ENCODE data around the gene UNC13D.
A peak's percentile ranks its signal among the peaks of the same experiment; 100 is the strongest.
"Not testable (repeated sequence)": the region's sequence is repeated elsewhere in the genome, so short reads cannot be mapped to it uniquely, and the experiment has no call there.

UNC13D gene

DNA sequence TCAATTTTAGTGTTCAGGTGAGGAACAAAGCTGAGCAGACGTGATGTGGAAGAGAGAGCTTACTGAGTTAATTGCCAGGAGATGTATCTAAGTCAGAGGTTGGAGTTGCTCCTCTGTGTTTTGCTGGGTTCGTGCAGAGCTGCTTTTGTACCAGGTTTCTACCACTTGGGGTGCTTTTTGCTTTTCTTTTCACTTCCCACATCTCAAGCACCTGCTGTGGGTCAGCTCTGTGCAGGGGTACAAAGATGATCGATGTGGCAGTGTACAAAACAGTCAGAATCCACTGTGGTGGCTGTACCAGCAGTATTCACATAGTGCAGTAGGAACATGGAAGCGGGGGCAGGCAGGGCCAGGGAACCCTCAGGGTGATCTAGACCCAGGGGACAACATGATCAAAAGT, 44.8 kb downstream of the UNC13D start:
- DNase-seq (ENCODE audit: low read depth), result no peak

GRCh38 chr17:75795820-75796607, 48.2 kb downstream of the UNC13D start:
- no peak for DNase-seq (ENCODE audit: low read depth)

GRCh38 chr17:75793460-75793859, 50.7 kb downstream of the UNC13D start:
- DNase-seq (ENCODE audit: low read depth), result no peak

DNA sequence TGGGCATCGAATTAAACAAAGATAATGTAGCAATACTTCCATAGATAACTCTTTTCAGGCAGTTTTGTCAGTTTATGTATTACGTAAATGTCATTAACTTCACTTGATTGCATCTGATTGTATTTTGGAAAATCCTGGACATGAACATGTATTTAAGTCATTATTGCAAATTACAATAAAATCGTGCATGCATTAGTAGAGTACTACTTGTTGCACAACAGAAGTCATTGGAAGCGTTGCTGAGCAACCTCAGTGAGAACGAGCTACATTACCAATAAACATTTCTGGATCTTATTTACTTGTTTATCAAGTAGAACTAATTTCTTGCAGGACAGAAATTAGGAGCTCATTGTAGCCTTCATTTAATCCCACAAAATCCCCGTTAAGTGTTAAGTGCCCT, 53.0 kb downstream of the UNC13D start:
- no peak for DNase-seq (ENCODE audit: low read depth)

- DNase-seq (ENCODE audit: low read depth), result no peak
Measured at GRCh38 chr17:75785016-75785890, 59.0 kb downstream of the UNC13D start.

- peak; percentile 86 for DNase-seq (ENCODE audit: low read depth)
Measured at GRCh38 chr17:75784473-75785015, 59.7 kb downstream of the UNC13D start, which contains the start of gene UNK. TSS of gene UNK (plus strand) at chr17:75784806. CDS start at chr17:75784881, 75 bp downstream.

DNA sequence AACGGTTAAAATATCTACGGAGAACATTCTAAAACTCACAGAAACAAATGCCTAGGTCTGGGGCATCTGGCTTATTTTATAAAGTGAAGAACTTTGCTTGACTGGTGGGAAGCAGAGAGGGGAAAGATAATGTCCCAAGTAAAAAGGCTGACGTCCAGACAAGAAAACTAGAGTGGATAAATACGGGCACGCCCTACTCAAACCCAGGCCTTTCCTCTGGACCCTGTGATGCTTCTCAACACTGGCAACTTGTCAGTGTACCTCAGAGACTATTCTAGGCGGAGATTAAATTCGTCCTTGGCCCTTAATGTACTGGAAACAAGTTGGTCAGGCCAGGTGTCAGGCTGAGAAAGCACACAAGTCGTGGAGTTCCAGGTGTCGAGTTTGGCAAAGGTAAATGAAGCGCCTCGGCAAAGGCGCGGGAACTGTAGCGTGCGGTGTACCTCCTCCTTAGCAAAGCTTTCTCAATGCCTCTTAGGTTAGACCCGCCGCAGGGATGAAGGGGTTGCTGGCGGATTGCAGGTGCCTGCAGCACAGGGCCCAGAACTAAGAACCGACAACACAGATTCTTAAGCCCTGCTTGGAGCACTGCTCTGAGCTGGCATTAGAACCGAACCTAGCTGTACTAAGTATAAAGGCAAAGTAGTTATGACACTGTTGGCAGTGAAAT, 60.3 kb downstream of the UNC13D start:
- DNase-seq (ENCODE audit: low read depth), result no peak

- no peak for DNase-seq (ENCODE audit: low read depth)
Measured at GRCh38 chr17:75783069-75783783, 61.0 kb downstream of the UNC13D start.

GRCh38 chr17:75779987-75780889, 64.0 kb downstream of the UNC13D start:
- no peak for DNase-seq (ENCODE audit: low read depth)

DNA sequence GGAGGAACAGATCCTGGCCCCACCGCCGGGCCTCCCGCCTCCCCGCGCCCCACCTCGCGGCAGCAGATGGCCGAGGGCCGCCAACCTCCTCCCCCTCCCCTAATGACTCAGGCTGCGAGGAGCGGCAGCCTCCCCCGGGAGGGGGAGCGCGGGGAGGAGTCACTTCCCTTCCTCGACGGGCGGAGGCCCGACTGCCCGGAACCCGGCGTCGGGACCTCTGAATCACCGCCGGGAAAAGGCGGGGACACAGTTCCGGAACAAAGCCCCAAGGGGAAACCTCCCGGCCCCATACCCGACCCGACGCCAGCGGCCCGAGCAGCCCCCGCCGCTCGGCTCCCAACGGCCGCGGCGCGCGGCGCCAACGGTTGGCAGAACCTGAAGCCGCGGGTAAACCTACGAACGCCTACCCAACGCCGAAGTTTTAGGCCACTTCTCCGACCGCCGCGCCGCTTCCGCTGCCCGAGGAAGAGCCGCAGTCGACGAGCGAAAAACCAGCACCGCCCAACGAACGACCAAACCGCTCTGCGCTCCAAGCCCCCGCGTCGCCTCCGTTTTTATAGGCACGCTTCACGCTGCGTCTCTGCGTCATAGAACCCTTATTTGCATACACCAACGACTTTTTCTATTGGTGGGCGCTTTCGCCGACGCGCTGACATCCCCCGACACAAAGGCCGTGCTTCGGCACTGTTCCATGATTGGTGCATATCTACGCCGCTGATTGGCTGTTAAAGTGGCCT, 64.8 kb downstream of the UNC13D start:
- DNase-seq (ENCODE audit: low read depth), result peak; percentile 92

GRCh38 chr17:75778861-75779249, 65.3 kb downstream of the UNC13D start:
- DNase-seq (ENCODE audit: low read depth), result no peak

- DNase-seq (ENCODE audit: low read depth), result not testable (repeated sequence)
Measured at GRCh38 chr17:75778066-75778860, 65.9 kb downstream of the UNC13D start.

DNA sequence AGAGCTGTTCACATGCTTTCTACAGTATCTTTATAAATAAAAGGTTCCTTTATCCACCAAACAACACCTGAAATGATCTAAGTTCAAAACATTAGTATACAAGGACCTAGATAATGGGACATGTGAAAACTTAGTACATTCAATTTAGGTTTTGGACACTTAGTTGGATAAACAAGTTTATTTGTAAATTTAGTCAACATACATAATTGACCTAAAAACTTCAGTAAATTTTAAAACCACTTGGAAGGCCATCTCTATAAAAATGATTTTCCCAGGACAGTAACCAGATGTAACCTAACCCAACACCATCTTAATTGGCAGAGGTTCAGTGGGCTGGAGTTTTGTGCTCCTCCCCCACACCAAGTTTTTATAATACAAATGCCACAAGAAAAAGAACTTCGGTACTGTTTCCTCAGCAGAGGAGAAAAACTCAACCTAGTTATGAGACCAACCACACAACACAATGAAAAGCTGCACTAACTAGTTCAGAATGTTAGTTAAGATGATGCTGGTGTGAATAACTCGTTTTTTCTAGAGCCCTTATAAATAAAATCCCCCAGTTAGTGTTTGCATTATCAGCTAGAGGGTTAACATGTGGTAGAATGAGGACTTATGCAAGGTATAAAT, 66.8 kb downstream of the UNC13D start:
- no peak for DNase-seq (ENCODE audit: low read depth)

Data from HS-27A (cell line).